ENCODE results near the gene SATB1.

The SATB1 gene

DNA sequence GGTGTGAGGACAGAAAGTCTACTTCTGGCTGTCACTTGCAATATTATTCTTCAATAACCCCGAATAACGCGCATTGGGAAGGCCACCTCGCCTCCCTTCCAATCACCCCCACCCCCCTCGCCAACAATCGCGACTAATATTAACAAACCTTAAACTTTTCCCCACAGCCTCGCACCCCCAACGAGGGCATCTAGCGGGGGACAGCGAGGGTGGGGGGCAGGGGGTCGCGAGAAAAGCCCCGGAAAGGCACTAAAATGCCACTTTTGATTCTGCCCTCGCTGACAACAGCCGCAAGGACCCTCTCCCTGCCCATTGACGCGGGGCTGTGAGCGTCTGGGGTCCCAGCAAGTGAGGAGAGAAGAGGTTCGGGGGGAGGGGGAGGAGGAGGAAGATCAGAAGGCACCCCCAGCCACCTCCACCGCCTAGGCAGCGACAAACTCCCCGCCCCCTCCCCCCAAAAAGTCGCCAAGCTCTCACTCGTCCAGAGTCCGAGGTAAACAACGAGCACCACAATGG is 868 bp downstream of the SATB1 start (continued):
- TF ChIP-seq ZNF223 (tag by site-specific recombination; IDR thresholded peaks at IDR 0.05): no peak

DNA sequence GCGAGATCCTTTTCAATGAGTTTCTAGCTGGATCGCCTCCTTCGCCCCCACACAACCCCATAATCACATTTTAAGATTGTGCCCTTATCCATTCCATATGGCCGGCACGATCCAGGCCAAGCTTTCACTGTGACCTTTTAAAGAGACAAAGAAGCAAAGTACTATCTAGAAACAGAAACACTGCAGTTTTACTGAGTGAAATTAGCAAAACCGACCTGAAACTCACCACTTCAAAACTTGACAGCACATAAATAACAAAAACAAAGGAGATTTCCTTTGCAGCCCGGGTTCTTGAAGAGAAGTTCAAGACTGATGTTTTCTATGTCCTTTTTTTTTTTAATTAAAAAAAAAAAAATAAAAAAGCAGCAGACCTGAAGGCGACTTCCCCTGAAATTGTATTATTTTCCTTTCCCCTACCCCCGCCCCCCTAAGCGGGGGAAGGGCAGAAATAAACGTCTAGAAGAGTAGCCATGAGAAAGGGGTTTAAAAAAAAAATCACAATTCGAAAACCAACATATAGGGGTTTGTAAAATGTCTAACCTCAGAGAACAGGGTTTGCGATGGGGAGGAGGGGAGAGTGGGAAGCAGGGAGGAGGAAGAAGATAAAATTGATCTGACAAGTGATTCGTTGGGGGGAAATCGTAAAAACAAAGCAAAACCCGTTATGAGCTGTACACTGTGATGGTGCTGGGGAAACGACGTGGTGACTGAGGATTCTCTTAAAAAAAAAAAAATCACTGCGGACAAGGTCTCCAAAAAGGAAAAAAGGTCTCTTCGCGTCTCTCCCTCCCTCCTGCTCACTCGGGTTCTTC is 1.5 kb downstream of the SATB1 start:
- CTCF ChIA-PET: interaction anchor here (0.6 kb wide), 1 partner anchor 484 kb away, joined by 3 read pairs; no protein-coding TSS in a partner anchor
- Histone ChIP-seq H3K9me3 (ENCODE audit: control insufficient read depth, insufficient read depth, low read depth, low read length) (no peaks in the 10 kb centered on the region), H3K4me3 (ENCODE audit: low read depth, low read length) (peak overlapping the region; percentile 72), H3K4me1 (ENCODE audit: control insufficient read depth, insufficient read depth, low read length) (peaks cover 14% of the 10 kb centered on the region), H3K27ac (ENCODE audit: extremely low read depth, low read depth, low read length) (peak overlapping the region; percentile 91; the same call in 1 of the 2 replicates), H3K36me3 (ENCODE audit: control insufficient read depth in 2 of 2, insufficient read depth in 1 of 2, low read length in 2 of 2) (no peaks in the 10 kb centered on the region)
- POLR2A ChIA-PET: no interaction called here
- no peak for TF ChIP-seq ZNF677 (tag by site-specific recombination; IDR thresholded peaks at IDR 0.05)
- TF ChIP-seq, protein P1, sequence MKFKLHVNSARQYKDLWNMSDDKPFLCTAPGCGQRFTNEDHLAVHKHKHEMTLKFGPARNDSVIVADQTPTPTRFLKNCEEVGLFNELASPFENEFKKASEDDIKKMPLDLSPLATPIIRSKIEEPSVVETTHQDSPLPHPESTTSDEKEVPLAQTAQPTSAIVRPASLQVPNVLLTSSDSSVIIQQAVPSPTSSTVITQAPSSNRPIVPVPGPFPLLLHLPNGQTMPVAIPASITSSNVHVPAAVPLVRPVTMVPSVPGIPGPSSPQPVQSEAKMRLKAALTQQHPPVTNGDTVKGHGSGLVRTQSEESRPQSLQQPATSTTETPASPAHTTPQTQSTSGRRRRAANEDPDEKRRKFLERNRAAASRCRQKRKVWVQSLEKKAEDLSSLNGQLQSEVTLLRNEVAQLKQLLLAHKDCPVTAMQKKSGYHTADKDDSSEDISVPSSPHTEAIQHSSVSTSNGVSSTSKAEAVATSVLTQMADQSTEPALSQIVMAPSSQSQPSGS (tag by site-specific recombination; IDR thresholded peaks at IDR 0.05; ENCODE audit: low read depth): no peak
- TF ChIP-seq, protein P2, sequence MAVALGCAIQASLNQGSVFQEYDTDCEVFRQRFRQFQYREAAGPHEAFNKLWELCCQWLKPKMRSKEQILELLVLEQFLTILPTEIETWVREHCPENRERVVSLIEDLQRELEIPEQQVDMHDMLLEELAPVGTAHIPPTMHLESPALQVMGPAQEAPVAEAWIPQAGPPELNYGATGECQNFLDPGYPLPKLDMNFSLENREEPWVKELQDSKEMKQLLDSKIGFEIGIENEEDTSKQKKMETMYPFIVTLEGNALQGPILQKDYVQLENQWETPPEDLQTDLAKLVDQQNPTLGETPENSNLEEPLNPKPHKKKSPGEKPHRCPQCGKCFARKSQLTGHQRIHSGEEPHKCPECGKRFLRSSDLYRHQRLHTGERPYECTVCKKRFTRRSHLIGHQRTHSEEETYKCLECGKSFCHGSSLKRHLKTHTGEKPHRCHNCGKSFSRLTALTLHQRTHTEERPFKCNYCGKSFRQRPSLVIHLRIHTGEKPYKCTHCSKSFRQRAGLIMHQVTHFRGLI (tag by site-specific recombination; IDR thresholded peaks at IDR 0.05): no peak
- no peak for TF ChIP-seq ZNF248 (tag by site-specific recombination; IDR thresholded peaks at IDR 0.05)
- TF ChIP-seq FEZF1 (tag by site-specific recombination; IDR thresholded peaks at IDR 0.05): no peak
- peak; percentile 46; the same call in 1 of the 2 replicates for TF ChIP-seq ZNF664 (tag by site-specific recombination; IDR thresholded peaks at IDR 0.05)
- TF ChIP-seq ZBTB11 (tag by site-specific recombination; conservative IDR thresholded peaks at IDR 0.05; ENCODE audit: low read depth): no peak
- no peak; the same call in 1 of the 2 replicates for TF ChIP-seq SP3 (tag by site-specific recombination; IDR thresholded peaks at IDR 0.05)
- TF ChIP-seq, protein P3, sequence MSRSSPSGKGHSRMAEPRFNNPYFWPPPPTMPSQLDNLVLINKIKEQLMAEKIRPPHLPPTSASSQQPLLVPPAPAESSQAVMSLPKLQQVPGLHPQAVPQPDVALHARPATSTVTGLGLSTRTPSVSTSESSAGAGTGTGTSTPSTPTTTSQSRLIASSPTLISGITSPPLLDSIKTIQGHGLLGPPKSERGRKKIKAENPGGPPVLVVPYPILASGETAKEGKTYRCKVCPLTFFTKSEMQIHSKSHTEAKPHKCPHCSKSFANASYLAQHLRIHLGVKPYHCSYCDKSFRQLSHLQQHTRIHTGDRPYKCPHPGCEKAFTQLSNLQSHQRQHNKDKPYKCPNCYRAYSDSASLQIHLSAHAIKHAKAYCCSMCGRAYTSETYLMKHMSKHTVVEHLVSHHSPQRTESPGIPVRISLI (tag by site-specific recombination; IDR thresholded peaks at IDR 0.05): peak; percentile 89
- no peak for TF ChIP-seq AEBP2 (tag by site-specific recombination; IDR thresholded peaks at IDR 0.05; ENCODE audit: borderline replicate concordance)
- no peak for TF ChIP-seq KLF1 (tag by site-specific recombination; IDR thresholded peaks at IDR 0.05)
- no peak for TF ChIP-seq ZNF596 (tag by site-specific recombination; IDR thresholded peaks at IDR 0.05)
- TF ChIP-seq SP2 (tag by site-specific recombination; IDR thresholded peaks at IDR 0.05): no peak
- no peak for TF ChIP-seq ZFP37 (tag by site-specific recombination; IDR thresholded peaks at IDR 0.05)
- no peak for TF ChIP-seq ELK4 (IDR thresholded peaks at IDR 0.05; ENCODE audit: borderline replicate concordance, low read depth, low read length)
- TF ChIP-seq KLF10 (tag by site-specific recombination; IDR thresholded peaks at IDR 0.05): 0 out of 2 replicates have a peak, but pooled peaks have one; percentile 17
- TF ChIP-seq ZNF561 (tag by site-specific recombination; IDR thresholded peaks at IDR 0.05; ENCODE audit: borderline replicate concordance): peak; percentile 75; the same call in 1 of the 2 replicates
- no peak for TF ChIP-seq SCRT2 (tag by site-specific recombination; IDR thresholded peaks at IDR 0.05)
- TF ChIP-seq ZBTB48 (tag by site-specific recombination; IDR thresholded peaks at IDR 0.05): no peak
- TF ChIP-seq ZNF274 (IDR thresholded peaks at IDR 0.05; ENCODE audit: low read length): no peak
- no peak for TF ChIP-seq ZNF274 (tag by site-specific recombination; IDR thresholded peaks at IDR 0.05; ENCODE audit: borderline replicate concordance)
- TF ChIP-seq ZNF423 (tag by site-specific recombination; IDR thresholded peaks at IDR 0.05): no peak
- no peak for TF ChIP-seq ZBTB20 (tag by site-specific recombination; IDR thresholded peaks at IDR 0.05)
- TF ChIP-seq ZNF792 (tag by site-specific recombination; IDR thresholded peaks at IDR 0.05): no peak
- TF ChIP-seq ZNF558 (tag by site-specific recombination; IDR thresholded peaks at IDR 0.05): 0 out of 2 replicates have a peak, but pooled peaks have one; percentile 6
